GM12872 (cell line): Measurements from ENCODE around the gene NEGR1.

Source experiments
- TF ChIP-seq, protein P1 (sequence below): IDR thresholded peaks from 3 replicates; pipeline ENCODE4 v1.5.1; 2011; ENCODE audit warnings: low read depth, mild to moderate bottlenecking, low read length, moderate library complexity; ENCODE audit not compliant: insufficient read depth

NEGR1 gene

DNA sequence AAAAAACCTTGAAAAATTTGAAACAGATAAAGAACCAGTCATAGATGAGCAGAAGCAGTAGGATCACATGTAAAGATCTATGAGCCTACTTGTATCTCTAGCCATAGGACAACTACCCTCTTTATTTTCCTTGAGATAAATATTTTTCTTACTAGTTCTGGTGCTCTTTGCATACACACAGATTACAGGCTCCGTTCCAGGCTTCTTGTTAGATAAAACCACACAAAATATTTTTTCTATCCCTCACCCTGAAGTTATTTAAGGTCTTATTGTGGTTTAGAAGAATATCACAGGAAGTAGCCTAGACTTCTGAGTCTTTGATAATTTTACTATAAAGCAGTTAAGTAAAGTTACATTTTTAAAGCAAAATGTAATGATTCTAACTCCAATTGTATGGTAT lies 512.2 kb downstream of the NEGR1 start:
- TF ChIP-seq, protein P1, sequence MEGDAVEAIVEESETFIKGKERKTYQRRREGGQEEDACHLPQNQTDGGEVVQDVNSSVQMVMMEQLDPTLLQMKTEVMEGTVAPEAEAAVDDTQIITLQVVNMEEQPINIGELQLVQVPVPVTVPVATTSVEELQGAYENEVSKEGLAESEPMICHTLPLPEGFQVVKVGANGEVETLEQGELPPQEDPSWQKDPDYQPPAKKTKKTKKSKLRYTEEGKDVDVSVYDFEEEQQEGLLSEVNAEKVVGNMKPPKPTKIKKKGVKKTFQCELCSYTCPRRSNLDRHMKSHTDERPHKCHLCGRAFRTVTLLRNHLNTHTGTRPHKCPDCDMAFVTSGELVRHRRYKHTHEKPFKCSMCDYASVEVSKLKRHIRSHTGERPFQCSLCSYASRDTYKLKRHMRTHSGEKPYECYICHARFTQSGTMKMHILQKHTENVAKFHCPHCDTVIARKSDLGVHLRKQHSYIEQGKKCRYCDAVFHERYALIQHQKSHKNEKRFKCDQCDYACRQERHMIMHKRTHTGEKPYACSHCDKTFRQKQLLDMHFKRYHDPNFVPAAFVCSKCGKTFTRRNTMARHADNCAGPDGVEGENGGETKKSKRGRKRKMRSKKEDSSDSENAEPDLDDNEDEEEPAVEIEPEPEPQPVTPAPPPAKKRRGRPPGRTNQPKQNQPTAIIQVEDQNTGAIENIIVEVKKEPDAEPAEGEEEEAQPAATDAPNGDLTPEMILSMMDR: no peak

DNA sequence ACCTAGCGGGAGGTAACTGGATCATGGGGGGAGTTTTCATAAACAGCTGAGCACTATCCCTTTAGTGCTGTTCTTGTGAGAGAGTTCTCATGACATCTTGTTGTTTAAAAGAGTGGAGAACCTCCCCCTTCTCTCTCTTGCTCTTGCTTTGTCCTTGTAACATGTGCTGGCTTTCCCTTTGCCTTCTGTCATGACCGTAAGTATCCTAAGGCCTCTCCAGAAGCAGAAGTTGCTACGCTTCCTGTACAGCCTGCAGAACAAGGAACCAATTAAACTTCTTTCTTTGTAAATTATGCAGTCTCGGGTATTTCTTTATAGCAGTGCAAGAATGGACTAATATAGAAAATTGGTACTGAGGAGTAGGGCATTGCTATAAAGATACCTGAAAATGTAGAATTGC lies 515.6 kb downstream of the NEGR1 start:
- TF ChIP-seq, protein P1: no peak

DNA sequence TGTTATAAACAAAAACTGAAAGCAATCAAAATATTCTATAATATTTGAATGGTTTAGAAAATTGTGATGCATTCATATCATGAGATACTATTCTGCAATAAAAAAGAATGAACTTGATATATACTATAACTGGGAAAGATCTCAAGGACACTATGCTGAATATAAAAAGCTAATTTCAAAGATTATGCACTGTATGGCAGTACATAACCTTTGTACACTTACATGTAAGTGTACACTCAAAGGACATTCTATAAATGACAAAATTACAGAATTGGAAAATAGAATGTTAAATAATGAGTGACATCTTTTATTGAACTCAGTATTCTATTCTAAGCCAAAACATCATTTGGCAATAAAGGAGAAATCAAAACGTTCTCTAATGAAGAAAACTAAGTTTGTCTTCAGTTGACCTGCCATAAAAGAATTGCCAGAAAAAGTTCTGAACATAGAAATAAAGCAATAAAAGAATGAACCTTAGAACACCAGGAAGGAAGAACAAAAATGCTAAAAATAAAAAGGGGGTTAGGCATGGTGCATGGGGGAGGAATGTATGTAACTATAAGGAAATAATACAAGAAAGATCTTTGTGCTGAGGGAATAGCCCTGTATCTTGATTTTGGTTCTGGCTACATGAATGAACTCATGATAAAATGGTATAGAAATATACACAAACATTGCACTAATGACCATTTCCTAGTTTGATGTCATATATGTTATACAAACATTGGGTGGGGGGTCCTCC lies 519.7 kb downstream of the NEGR1 start:
- TF ChIP-seq, protein P1: no peak

DNA sequence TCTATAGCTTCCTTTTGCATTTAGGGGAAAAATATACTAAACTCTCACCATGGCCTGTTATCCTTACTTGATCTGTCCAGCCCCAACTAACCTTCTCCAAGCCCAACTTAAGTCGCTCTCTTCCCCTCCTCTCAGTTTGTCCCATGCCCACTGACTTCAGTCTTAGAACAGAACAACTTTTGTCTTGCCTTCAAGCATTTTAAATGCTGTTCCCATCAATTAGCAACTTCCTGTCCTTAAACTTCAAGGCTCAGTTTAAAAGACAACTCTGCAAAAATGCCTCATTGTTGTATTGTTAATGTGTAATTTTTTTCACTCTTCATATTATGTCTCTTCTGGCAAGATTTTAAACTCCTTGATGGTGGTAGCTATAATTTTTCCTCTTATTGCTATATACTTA lies 526.9 kb downstream of the NEGR1 start:
- TF ChIP-seq, protein P1: no peak

DNA sequence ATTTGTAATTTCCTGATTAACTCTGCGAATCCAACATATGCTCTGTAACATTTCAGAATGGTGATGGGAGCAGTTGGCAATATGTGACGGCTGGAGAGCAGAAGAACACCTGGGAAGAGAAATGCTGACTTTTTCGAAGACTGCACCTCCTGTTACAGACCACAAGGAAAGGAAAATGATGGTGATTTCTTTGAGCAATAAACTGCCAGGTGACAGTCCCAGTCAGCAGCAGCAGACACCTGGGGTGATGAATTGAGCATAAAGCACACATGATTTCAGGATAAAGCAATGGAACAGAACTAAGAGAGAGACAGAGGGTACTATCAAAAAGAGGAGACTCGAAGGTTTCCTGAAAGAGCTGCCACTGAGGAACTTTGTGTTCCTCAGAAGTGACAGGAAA lies 528.6 kb downstream of the NEGR1 start:
- TF ChIP-seq, protein P1: no peak

DNA sequence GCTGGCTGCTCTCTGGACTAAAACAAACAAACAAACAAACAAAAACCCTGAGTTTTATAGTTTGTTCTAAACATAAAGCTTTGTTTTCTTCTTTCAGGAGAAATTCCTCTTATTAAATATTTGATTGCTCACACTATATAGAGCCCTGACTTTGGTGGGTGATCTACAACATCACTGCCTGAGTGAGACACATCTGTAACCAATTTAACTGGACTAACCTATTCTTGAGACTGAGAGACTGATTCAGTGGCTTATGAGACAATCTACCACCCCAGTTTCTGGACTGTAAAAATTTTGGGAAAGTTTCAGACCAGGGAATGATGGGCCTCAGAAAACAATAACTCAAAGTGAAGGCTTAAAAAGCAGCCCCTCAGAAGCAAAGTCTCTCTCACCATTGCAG lies 537.0 kb downstream of the NEGR1 start:
- TF ChIP-seq, protein P1: no peak

DNA sequence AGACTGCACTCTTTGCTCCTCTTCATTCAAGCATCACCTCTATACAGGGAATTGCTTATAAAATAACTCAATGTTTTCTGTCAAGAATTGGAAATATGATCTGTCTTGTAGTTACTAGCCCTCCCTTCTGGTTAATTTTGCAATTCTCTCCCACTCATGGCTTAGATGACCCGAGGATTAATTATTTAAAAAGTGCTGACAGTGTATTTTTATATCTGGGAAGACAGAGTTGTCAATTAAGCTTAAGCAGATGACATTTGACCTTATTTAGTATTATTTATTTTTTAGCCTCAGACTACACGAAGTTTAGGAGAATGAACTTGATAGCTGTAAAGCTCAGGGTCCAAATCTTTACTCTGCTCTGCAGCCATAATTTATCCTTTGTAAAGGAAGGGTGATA lies 538.5 kb downstream of the NEGR1 start:
- TF ChIP-seq, protein P1: no peak
